GM12878 (cell line): ENCODE measurements around the gene ALDH1A3. TPM values are rescaled to one million over a fixed set of nuclear protein-coding genes. Genes with fewer than 3 reads are reported as not detected.

Experiments used
- ATAC-seq: fragments of 200-7000 bp; cut with Tn5 transposase; 3 replicates; pipeline ENCODE4 v1.9.1; 2020; ENCODE audit warnings: mild to moderate bottlenecking, moderate library complexity
- BruUV-seq: library from RNA; stranded (reverse); fragments of 400-500 nt; replicated peaks from 2 replicates; lab custom pipeline; 2021; lab: Mats Ljungman, UMichigan
- CTCF ChIA-PET: fragments of 300-600 bp; sonication (Branson Sonifier 250); formaldehyde crosslinking; extraction: SDS; loops from one replicate; lab custom pipeline; 2021; ENCODE audit warnings: inconsistent platforms; lab: Yijun Ruan, JAX
- POLR2A ChIA-PET: fragments of 350-600 bp; formaldehyde crosslinking; extraction: SDS; loops from one replicate; lab custom pipeline; 2021; ENCODE audit warnings: inconsistent platforms; lab: Charles Lee
- RAD21 ChIA-PET: fragments of 300-600 bp; sonication (Branson Sonifier 250); formaldehyde crosslinking; loops from one replicate; lab custom pipeline; 2023; ENCODE audit warnings: antibody characterized with exemption; ENCODE audit not compliant: unreplicated experiment; lab: Charles Lee
- SMC1A ChIA-PET: fragments of 300-600 bp; sonication (Branson Sonifier 250); formaldehyde crosslinking; loops from one replicate; lab custom pipeline; 2023; ENCODE audit not compliant: unreplicated experiment, uncharacterized antibody; lab: Charles Lee
- DNase-seq: peaks from one replicate; pipeline ENCODE4 v3.0.0-alpha.2; 2011; ENCODE audit warnings: low read depth, low spot score
- FAIRE-seq: peaks from 3 replicates; lab custom pipeline; 2011; peaks lifted over from hg19 to GRCh38; lab: Jason Lieb, UNC
- H2AFZ ChIP-seq: 2 replicates; pipeline ENCODE4 v1.6.0; 2011; ENCODE audit warnings: low read depth, low read length, control low read depth; ENCODE audit not compliant: control insufficient read depth
- H3K27ac ChIP-seq: 2 replicates; pipeline ENCODE4 v1.5.1; 2011; ENCODE audit warnings: control low read depth; ENCODE audit not compliant: control insufficient read depth, insufficient read depth
- H3K27me3 ChIP-seq, 2 experiments: replicated peaks in 1 of 2; 2 replicates each; pipeline versions ENCODE4 v1.6.0 to v1.6.1; 2011; ENCODE audit warnings: low read length in 1 of 2; ENCODE audit not compliant: control insufficient read depth in 2 of 2, insufficient read depth in 2 of 2
- H3K36me3 ChIP-seq, 2 experiments: 2 replicates each; pipeline ENCODE4 v1.5.1; 2011; ENCODE audit warnings: low read length in 1 of 2; ENCODE audit not compliant: control insufficient read depth in 2 of 2, insufficient read depth in 2 of 2
- H3K4me1 ChIP-seq: 2 replicates; pipeline ENCODE4 v1.6.1; 2011; ENCODE audit warnings: mild to moderate bottlenecking, low read length, moderate library complexity, mixed read lengths; ENCODE audit not compliant: control insufficient read depth, insufficient read depth
- H3K4me2 ChIP-seq: 2 replicates; pipeline ENCODE4 v1.6.0; 2011; ENCODE audit warnings: control low read depth; ENCODE audit not compliant: control insufficient read depth, insufficient read depth
- H3K4me3 ChIP-seq: fragments of 200-600 bp; sonication (generic); 2 replicates; pipeline ENCODE4 v1.5.1; 2016
- H3K79me2 ChIP-seq: 2 replicates; pipeline ENCODE4 v1.6.0; 2011; ENCODE audit warnings: low read length; ENCODE audit not compliant: control insufficient read depth, insufficient read depth
- H3K9ac ChIP-seq: 2 replicates; pipeline ENCODE4 v1.8.0; 2011; ENCODE audit warnings: low read length, control low read depth, mixed read lengths; ENCODE audit not compliant: control insufficient read depth, insufficient read depth
- H3K9me3 ChIP-seq: replicated peaks from 3 replicates; pipeline ENCODE4 v1.5.1; 2011; ENCODE audit warnings: mild to moderate bottlenecking, low read length; ENCODE audit not compliant: control insufficient read depth, insufficient read depth
- H4K20me1 ChIP-seq: 2 replicates; pipeline ENCODE4 v1.6.0; 2011; ENCODE audit not compliant: control insufficient read depth, insufficient read depth
- ATF2 ChIP-seq: IDR thresholded peaks from 2 replicates; pipeline ENCODE4 v1.6.1; 2012; ENCODE audit warnings: low read length, inconsistent platforms
- BCLAF1 ChIP-seq: fragments of 450-650 bp; IDR thresholded peaks from 2 replicates; pipeline ENCODE4 v1.6.1; 2017; ENCODE audit warnings: antibody characterized with exemption, mild to moderate bottlenecking, moderate library complexity
- CTCF ChIP-seq, 3 experiments: IDR thresholded peaks in 2 of 3; conservative IDR thresholded peaks in 1 of 3; 2 replicates each; pipeline ENCODE4 v1.5.1; 2011; ENCODE audit warnings: low read depth in 3 of 3, low read length in 3 of 3, mild to moderate bottlenecking in 3 of 3, control low read depth in 2 of 3, moderate library complexity in 2 of 3, inconsistent platforms in 1 of 3, mixed read lengths in 1 of 3; ENCODE audit not compliant: control insufficient read depth in 2 of 3, insufficient read depth in 1 of 3; ENCODE audit errors: extremely low read depth in 1 of 3
- MLLT1 ChIP-seq: fragments of 450-650 bp; IDR thresholded peaks from 2 replicates; pipeline ENCODE4 v1.6.1; 2016; ENCODE audit warnings: mild to moderate bottlenecking
- PKNOX1 ChIP-seq: fragments of 450-650 bp; IDR thresholded peaks from 2 replicates; pipeline ENCODE4 v1.6.1; 2016; ENCODE audit warnings: mild to moderate bottlenecking
- RAD51 ChIP-seq: fragments of 450-650 bp; IDR thresholded peaks from 2 replicates; pipeline ENCODE4 v1.6.1; 2016; ENCODE audit warnings: moderate library complexity, mild to moderate bottlenecking, inconsistent platforms
- ZBTB4 ChIP-seq: fragments of 450-650 bp; formaldehyde crosslinking; IDR thresholded peaks from 2 replicates; pipeline ENCODE4 v1.4.0; 2022; ENCODE audit warnings: mild to moderate bottlenecking, moderate library complexity
- WGBS: methylation state at CpG from one replicate; pipeline ENCODE4 v1.1.6; 2016; ENCODE audit warnings: low lambda C conversion rate; ENCODE audit not compliant: insufficient replicate concordance, insufficient coverage; ENCODE audit errors: missing lambda C conversion rate; 5-methylcytosine and 5-hydroxymethylcytosine counted together
- in situ Hi-C: fragments of 300-500 bp; cut with MboI; formaldehyde crosslinking; loops from 9 replicates; pipeline ENCODE4 v1.14.3; 2018; ENCODE audit warnings: mixed read lengths
- intact Hi-C: fragments of 100-400 bp; cut with micrococcal nuclease; formaldehyde crosslinking; loops from one replicate; pipeline ENCODE4 v1.14.2; 2022; ENCODE audit not compliant: unreplicated experiment
- polyA plus RNA-seq, 11 experiments: library from polyadenylated mRNA; depleted of rRNA in 4 of 11; unstranded in 6 of 11; stranded (reverse) in 5 of 11; fragments of >200 nt; fragmentation: Nextera tagmentation in 4 of 11; fragmentation: Illumina TruSeq in 1 of 11; extraction: Ambion mirVana in 4 of 11; extraction: Trizol in 1 of 11; gene quantifications; 1 replicate in 1 of 11; 2 replicates in 10 of 11; pipeline versions ENCODE4 v1.2.1 to v1.2.3, GENCODE V29; 2011 to 2016; ENCODE audit warnings: inconsistent platforms in 2 of 11, missing spikeins in 2 of 11, low read depth in 1 of 11
- total RNA-seq, 4 experiments: library from RNA; depleted of rRNA in 3 of 4; stranded (reverse); fragments of >200 nt in 3 of 4; fragmentation: Illumina TruSeq in 1 of 4; extraction: Trizol in 1 of 4; gene quantifications; 2 replicates each; pipeline versions ENCODE4 v1.2.1 to v1.2.3, GENCODE V29; 2013 to 2021

The ALDH1A3 gene
- total and polyA plus RNA-seq, 10 of the 15 experiments (the other 5 are each of a cell fraction or from before 2014, with no cell fraction given) = 0.06 to 0.69 (median 0.18) TPM

GRCh38 chr15:100949691-100950090 lies 70.1 kb downstream of the ALDH1A3 start:
- CTCF ChIA-PET = no interaction called here
- Histone ChIP-seq H3K9me3 (peaks cover 3% of the 10 kb centered on the region; the same call in 2 of the 3 replicates), H3K4me3 (no peak overlapping the region), H3K36me3 (no peaks in the 10 kb centered on the region; a peak in 1 of 4 replicates), H3K79me2 (peaks cover 7% of the 10 kb centered on the region), H3K27ac (no peak overlapping the region), H2AFZ (no peak overlapping the region), H4K20me1 (no peaks in the 10 kb centered on the region), H3K4me2 (no peak overlapping the region), H3K27me3 (no peaks in the 10 kb centered on the region), H3K4me1 (0 out of 2 replicates have a peak, but pooled peaks cover 3% of the 10 kb centered on the region), H3K9ac (no peak overlapping the region)
- FAIRE-seq (peak; percentile 18), DNase-seq (no peak), ATAC-seq (no peak)
- in situ Hi-C loops (loop anchor here (25.0 kb wide), 1 partner anchor 1437 kb away; no protein-coding TSS in a partner anchor), intact Hi-C loops (loop anchor here (2.0 kb wide), 1 partner anchor 17 kb away; no protein-coding TSS in a partner anchor)
- SMC1A ChIA-PET = no interaction called here
- 74% methylated on average over 1 of the region's 1 CpG for whole genome bisulfite sequencing
- RAD21 ChIA-PET = interaction anchor here (0.9 kb wide), 1 partner anchor 19 kb away, joined by 3 read pairs; no protein-coding TSS in a partner anchor
- BruUV-seq = no TSS peak
- POLR2A ChIA-PET = interaction anchor here (0.5 kb wide), 1 partner anchor 8 kb away, joined by 3 read pairs; no protein-coding TSS in a partner anchor
- TF ChIP-seq PKNOX1 = no peak
- TF ChIP-seq ATF2 = no peak
- no peak for TF ChIP-seq RAD51
- TF ChIP-seq ZBTB4 (CRISPR knock-in tag) = no peak
- no peak for TF ChIP-seq BCLAF1
- no peak for TF ChIP-seq MLLT1
- TF ChIP-seq CTCF (IDR thresholded peaks at IDR 0.05 in 2 of 3, conservative IDR thresholded peaks at IDR 0.05 in 1 of 3; ENCODE audit: control insufficient read depth in 2 of 3, extremely low read depth in 1 of 3, insufficient read depth in 1 of 3, low read depth in 3 of 3, low read length in 3 of 3) = no peak
